ENCODE measurements around the gene B4GALT1.

DNA sequence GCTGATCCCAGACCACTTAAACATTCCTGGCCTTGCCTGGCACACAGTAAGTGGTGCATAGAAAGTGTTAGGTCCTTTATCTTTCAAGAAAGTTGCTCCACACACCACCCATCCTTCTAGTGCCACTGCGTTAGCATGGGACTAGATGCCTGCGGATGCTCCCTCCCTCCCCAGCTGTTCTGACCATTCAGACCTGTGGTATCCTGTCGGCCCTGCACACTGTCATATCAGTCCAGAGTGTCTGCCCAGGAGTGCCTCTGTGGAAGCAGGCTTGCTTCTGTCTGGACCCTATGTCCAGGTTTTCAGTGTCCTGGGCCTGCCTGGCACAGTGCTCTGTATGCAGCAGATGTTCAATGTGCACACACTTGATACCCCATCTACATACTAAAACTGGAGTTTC lies 52.4 kb downstream of the B4GALT1 start:
- no peak for TF ChIP-seq POLR2A (IDR thresholded peaks at IDR 0.05; ENCODE audit: low read depth, low read length)
- TF ChIP-seq, protein P1, sequence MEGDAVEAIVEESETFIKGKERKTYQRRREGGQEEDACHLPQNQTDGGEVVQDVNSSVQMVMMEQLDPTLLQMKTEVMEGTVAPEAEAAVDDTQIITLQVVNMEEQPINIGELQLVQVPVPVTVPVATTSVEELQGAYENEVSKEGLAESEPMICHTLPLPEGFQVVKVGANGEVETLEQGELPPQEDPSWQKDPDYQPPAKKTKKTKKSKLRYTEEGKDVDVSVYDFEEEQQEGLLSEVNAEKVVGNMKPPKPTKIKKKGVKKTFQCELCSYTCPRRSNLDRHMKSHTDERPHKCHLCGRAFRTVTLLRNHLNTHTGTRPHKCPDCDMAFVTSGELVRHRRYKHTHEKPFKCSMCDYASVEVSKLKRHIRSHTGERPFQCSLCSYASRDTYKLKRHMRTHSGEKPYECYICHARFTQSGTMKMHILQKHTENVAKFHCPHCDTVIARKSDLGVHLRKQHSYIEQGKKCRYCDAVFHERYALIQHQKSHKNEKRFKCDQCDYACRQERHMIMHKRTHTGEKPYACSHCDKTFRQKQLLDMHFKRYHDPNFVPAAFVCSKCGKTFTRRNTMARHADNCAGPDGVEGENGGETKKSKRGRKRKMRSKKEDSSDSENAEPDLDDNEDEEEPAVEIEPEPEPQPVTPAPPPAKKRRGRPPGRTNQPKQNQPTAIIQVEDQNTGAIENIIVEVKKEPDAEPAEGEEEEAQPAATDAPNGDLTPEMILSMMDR (IDR thresholded peaks at IDR 0.05; ENCODE audit: extremely low read depth in 1 of 2, insufficient read depth in 1 of 2, low read depth in 1 of 2, low read length in 2 of 2): no peak

All from endothelial cell of umbilical vein (primary cell).